Activated CD4-positive, alpha-beta memory T cell treated with anti-CD3 and anti-CD28 coated beads, Interleukin-2, amount 10 ng/mL, durations not matched to agents 7 days and 5 days (primary cell): ENCODE results near the gene TAGLN2. TPM values are rescaled to one million over a fixed set of nuclear protein-coding genes. Genes with fewer than 3 reads are reported as not detected.

Experiments used
- total RNA-seq, 2 experiments: library from RNA; stranded (reverse); gene quantifications; one replicate each; pipeline ENCODE4 v1.2.3, GENCODE V29; 2021

The TAGLN2 gene
- total RNA-seq, 2 experiments from 2014 or later = 548 to 554 TPM

Other genes with a start within 250 kb of the TAGLN2 start
- gene CRP, start 210.9 kb downstream of the TAGLN2 start, total RNA-seq = not detected
- gene DUSP23, start 144.5 kb downstream of the TAGLN2 start, total RNA-seq = 10 to 100 TPM; 22.7 to 24.6 TPM
- gene FCRL6, start 123.1 kb downstream of the TAGLN2 start, total RNA-seq = not detected
- under 1 TPM; 0.10 to 0.15 TPM for gene SLAMF8, start 98.6 kb downstream of the TAGLN2 start, total RNA-seq
- gene VSIG8, start 62.9 kb downstream of the TAGLN2 start, total RNA-seq = not detected
- 1 to 10 TPM; 1.0 to 1.3 TPM for gene CFAP45, start 25.3 kb downstream of the TAGLN2 start, total RNA-seq
- gene IGSF9, start 20.1 kb upstream of the TAGLN2 start, total RNA-seq = not detected
- gene SLAMF9, start 28.7 kb upstream of the TAGLN2 start, total RNA-seq = not detected
- 1 to 10 TPM; 5.2 to 5.7 TPM for gene PIGM, start 106.5 kb upstream of the TAGLN2 start, total RNA-seq
- not detected for gene KCNJ10, start 144.7 kb upstream of the TAGLN2 start, total RNA-seq
- gene KCNJ9, start 156.0 kb upstream of the TAGLN2 start, total RNA-seq = not detected
- gene IGSF8, start 173.1 kb upstream of the TAGLN2 start, total RNA-seq = 10 to 100 TPM; 30.5 to 31.6 TPM
- gene ATP1A2, start 190.3 kb upstream of the TAGLN2 start, total RNA-seq = not detected
- under 1 TPM in 1 of 2 experiments, not detected in 1; 0.33 TPM for gene ATP1A4, start 226.1 kb upstream of the TAGLN2 start, total RNA-seq